Activated effector memory CD4-positive, alpha-beta T cell treated with Interleukin-2 at 50 U/mL for 16 hours (primary cell): ENCODE results near the gene ANGPTL4.
"Not testable (repeated sequence)": the region's sequence is repeated elsewhere in the genome, so short reads cannot be mapped to it uniquely, and the experiment has no call there.

Source experiments
- DNase-seq: peaks from one replicate; pipeline ENCODE4 v3.0.0-alpha.2; 2020

Gene ANGPTL4

DNA sequence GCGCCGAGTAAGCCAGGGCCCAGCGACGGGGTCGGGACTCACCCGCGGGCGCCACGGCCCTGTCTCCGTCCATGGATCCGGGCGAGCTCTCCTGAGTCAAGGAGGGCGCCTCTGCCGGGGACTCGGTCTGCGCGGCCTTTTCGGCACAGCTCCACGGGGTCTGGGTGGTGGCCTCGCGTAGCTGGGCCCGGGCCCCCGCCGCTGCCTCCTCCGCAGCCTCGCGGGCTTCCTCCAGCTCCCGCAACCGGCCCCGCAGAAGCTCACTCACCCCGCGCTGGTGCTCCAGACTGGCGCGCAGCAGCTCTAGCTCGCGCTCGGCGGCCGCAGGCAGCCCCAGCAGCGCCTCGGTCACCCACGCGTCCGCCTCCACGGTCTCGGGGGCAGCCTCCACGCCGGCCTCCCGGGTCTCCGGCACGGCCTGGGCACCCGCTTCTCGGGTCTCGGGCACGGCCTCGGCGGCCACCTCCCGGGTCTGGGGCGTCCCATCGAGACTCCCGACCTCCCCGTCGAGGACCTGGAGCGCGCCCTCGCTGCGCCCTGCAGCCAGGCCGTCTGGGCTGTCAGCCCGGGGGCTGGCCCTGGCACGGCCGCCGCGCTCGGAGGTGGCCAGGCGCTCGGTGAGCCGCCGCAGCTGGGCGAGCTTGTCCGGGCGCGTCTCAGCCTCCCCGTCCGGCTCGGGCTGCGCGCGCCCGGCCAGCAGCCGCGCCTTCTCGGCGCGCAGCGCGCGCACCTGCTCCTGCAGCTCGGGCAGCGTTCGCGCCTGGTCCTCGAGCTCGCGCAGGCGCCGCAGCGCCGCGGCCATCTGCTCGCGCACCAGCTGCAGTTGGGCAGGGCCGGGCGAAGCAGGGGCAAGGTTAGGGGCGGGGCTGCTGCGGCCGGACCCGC lies 29.3 kb upstream of the ANGPTL4 start:
- DNase-seq, result no peak

DNA sequence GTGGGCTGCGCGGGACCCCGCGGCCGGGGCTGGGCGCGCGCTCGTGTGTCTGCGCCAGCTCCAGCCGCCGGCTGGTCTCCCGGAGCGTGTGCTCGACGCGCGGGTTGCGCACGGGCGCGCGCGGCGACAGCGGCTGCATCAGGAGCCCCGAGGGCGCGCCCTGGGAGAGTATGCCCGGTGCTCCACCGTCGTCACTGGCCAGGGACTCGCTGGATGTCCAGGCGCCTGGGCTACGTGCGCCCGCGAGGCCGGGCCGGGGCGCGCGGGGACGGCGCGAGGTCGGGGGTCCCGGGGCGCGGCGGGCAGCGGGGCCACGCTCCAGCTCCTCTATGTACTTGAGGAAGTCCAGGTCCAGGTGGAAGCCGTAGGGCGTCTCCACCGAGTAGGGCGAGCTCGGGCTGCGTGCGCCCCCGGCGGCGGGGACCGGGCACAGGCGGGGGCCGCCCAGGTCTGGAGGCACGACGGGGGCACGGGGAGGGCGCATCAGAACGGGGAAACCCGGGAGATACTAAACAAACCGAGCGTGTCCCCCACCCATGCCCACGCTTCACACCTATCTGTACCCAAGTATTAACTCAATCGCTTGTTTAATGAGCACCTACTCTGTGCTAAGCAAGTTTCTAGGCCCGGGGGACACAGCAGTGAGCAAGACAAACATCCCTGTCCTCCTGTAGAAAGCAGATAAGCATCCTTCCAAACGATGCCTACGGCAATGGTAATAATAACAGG lies 28.4 kb upstream of the ANGPTL4 start:
- no peak for DNase-seq

DNA sequence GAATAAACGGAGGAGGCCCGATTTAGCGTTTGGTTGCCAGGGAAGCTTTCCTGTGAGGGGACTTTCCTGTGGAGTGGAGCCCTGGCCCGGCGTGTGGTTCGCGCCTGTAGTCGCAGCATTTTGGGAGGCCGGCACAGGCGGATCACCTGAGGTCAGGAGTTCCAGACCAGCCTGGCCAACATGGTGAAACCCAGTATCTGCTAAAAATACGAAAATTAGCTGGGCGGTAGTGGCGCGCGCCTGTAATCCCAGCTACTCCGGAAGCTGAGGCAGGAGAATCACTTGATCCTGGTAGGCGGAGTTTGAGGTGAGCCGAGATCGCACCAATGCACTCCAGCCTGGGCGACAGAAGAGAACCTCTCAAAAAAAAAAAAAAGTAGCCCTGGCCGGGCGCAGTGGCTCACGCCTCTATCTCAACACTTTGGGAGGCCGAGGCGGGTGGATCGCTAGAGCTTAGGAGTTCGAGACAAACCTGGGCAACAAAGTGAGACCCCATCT lies 27.8 kb upstream of the ANGPTL4 start:
- DNase-seq, result no peak

GRCh38 chr19:8336660-8337059 lies 27.3 kb upstream of the ANGPTL4 start:
- no peak for DNase-seq

- DNase-seq, result no peak
Observed at GRCh38 chr19:8337728-8338127, 26.2 kb upstream of the ANGPTL4 start.

GRCh38 chr19:8338835-8339234 lies 25.1 kb upstream of the ANGPTL4 start:
- no peak for DNase-seq

DNA sequence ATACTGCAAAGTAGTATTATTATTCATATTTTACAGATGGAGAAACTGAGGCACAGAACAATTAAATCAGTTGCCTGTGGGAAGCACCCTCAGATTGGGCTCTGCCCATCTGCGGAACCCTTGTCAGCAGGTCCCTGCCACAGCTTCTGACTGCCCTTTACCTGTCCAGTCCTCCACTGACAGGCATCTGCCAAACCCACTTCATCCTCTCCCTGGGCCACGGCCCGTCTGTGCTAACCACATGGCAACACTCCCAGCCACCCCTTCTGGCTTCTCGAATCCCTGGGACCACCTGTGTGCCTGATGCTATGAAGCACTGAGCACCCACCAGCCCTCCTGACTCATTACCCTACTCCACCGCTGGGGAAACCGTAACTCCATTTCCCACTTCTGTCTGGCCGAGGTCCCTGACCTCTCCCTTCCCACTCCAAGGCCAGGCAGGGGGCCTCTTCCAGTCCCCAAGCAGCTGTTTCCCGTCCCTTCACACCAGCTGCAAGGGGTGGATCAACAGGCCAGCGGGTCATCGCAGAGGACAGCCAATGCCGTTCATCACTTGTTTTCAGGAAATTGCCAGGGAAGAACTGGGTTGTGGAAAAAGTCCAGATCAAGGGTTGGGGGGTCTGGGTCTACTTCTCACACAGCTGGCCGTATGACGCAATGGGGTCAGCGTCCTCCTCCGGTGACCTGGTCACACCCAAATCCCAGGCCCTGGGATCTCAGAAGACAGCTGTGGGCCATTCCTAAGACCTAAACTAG lies 23.4 kb upstream of the ANGPTL4 start:
- no peak for DNase-seq

GRCh38 chr19:8341504-8341903 lies 22.5 kb upstream of the ANGPTL4 start:
- DNase-seq, result not testable (repeated sequence)

- DNase-seq, result no peak
Observed at GRCh38 chr19:8342316-8342683, 21.7 kb upstream of the ANGPTL4 start.

DNA sequence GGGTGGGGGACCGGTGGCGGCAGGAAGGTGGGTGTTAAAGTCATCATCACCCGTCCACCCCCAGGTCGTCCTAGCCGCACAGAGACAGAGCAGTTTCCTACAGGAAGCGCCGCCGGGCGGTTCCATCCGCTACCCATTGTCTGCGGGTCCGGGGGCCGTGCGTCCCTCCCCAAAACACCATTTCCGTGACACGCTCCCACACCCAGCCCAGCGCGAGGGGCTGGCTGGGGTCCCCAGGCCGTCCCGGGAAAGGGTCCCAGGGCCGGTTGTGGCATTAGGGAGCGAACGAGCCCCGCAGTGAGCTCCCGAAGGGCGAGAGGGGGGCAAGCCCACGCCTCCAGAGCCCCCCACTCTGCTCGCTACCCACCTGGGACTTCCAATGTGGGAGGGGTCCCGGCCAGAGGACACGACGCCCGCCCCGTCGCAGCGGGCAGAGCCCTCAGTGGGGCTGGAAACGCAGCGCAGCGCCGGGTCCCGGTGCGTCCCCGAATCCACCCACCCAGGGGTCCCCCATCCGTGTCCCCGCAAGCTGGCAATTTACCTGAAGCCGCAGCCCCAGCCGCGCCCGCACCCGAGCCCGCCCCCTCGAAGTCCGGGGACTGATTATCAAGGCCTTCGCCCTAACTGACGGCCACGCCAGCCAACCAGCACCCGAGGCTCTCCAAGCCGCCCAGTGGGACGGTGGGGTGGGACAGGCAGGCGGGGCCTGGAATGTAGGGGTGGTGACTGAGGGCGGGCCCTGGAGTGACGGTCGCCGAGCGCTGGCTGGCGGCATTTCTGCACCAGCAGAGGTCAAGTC lies 21.1 kb upstream of the ANGPTL4 start, which contains the start of gene KANK3:
Gene KANK3 (minus strand): TSS at position 579 of the 799 bp plus-strand sequence. CDS start 5,434 bp downstream, outside the sequence.
- DNase-seq, result peak; percentile 87

- DNase-seq, result no peak
Observed at GRCh38 chr19:8343483-8343844, 20.5 kb upstream of the ANGPTL4 start.

- DNase-seq, result not testable (repeated sequence)
Observed at GRCh38 chr19:8349629-8350372, 14.2 kb upstream of the ANGPTL4 start.

DNA sequence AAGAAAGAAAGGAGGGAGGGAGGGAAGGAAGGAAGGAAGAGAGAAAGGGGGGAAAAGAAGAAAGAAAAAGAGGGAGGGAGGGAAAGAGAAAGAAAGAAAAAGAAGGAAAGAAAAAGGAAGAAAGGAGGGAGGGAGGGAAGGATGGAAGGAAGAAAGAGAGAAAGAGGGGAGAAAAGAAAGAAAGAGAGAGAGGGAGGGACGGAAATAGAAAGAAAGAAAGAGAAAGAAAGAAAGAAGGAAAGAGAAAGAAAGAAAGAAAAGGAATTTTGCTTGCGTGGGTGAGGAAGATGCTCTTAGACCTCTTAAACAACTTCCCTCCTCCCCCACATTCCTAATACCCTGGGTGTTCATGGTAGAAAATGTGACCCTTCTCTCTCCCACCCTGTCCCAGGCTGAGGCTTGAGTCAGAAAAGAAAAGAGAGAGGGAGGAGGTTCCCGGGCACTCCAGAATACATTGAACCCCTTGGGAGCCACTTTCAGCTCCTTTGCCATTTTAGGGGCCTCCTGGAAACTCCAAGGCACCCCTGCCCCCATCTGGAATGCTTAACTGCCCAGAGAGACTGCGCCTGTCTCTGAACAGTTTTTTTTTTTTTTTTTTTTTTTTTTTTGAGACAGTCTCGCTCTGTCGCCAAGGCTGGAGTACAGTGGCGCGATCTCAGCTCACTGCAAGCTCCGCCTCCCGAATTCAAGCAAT lies 11.7 kb upstream of the ANGPTL4 start:
- DNase-seq, result no peak

GRCh38 chr19:8352845-8353244 lies 11.1 kb upstream of the ANGPTL4 start:
- not testable (repeated sequence) for DNase-seq

DNA sequence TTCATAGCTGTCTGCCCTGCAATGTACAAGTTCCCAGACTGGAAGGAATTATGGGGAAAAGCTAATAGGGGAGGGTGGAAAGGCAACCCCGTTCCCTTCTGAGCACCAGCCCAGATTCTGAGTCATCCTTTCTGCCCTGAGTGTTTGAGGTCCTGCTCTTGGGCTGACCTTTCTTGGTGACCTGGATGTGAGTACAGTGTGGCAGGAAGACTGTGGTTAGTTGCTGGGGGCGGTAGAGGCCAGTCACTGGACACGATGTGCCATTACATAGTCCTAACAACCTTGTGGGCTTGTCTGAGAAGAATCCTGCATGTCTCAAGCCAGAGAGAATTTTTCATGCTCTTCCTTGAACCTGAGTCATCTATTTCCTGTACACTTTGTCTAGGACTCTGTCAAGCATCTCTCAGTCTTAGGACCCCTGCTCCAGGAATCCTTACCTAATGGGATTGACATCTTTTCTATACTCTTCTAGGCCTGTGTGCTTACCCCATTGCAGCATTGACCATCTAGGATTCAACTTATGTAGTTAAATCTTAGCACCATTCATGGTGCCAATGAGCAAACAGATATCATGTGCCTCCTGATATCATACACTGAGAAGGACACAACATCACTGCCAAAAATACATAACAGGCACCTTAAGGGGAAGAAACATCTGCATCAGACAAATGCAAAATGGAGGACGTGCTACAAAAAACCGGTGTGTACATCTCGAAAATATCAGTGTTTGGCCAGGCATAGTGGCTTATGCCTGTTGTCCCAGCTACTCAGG lies 8.1 kb upstream of the ANGPTL4 start:
- DNase-seq, result no peak

DNA sequence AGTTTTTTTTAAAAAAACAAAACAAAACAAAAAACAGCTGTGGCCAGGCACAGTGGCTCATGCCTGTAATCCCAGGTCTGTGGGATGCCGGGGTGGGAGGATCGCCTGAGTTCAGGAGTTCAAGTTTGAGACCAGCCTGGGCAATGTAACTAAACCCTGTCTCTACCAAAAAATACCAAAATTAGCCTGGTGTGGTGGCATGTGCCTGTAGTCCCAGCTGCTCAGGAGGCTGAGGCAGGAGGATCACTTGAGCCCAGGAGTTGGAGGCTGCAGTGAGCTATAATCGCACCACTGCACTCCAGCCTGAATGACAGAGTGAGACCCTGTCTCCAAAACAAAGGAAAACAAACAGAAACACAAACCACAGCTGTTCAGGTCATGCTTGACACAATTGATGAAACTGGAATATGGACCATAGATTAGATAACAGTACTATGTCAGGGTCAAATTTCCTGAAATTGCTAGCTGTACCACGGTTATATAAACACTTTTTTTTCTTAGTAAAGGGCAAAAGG lies 6.9 kb upstream of the ANGPTL4 start:
- DNase-seq, result no peak

DNA sequence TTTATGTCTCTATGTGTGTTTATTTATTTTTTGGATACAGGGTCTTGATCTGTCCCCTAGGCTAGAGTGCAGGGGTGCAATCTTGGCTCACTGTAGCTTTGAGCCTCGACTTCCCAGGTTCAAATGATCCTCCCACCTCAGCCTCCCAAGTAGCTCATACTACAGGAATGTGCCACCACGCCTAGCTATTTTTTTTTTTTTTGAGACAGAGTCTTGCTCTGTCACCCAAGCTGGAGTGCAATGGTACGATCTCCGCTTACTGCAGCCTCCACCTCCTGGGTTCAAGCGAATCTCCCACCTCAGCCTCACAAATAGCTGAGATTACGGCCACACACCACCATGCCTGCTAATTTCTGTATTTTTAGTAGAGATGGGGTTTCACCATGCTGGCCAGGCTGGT lies 5.0 kb upstream of the ANGPTL4 start:
- no peak for DNase-seq

- DNase-seq, result no peak
Observed at GRCh38 chr19:8360196-8360595, 3.8 kb upstream of the ANGPTL4 start.

GRCh38 chr19:8361921-8362793 lies 1.8 kb upstream of the ANGPTL4 start:
- no peak for DNase-seq
